Parathyroid adenoma (tissue), 2 donors: ENCODE results near the gene CLDN7.
A peak's percentile ranks its signal among the peaks of the same experiment; 100 is the strongest.

Experiments
- H2AFZ ChIP-seq: fragments of 300-600 bp; sonication (generic); one replicate; pipeline ENCODE4 v1.7.0; 2017; ENCODE audit warnings: antibody characterized with exemption, mild to moderate bottlenecking
- H3K27ac ChIP-seq: fragments of 300-600 bp; sonication (generic); one replicate; pipeline ENCODE4 v1.7.0; 2017
- H3K27me3 ChIP-seq: fragments of 300-600 bp; sonication (generic); one replicate; pipeline ENCODE4 v1.7.0; 2017; ENCODE audit warnings: low read length; ENCODE audit not compliant: control insufficient read depth, insufficient read depth
- H3K36me3 ChIP-seq: fragments of 300-600 bp; sonication (generic); one replicate; pipeline ENCODE4 v1.7.0; 2017; ENCODE audit warnings: low read length; ENCODE audit not compliant: control insufficient read depth, insufficient read depth
- H3K4me1 ChIP-seq: fragments of 300-600 bp; sonication (generic); one replicate; pipeline ENCODE4 v1.7.0; 2017; ENCODE audit warnings: control low read depth
- H3K4me2 ChIP-seq: fragments of 300-600 bp; sonication (generic); one replicate; pipeline ENCODE4 v1.7.0; 2017; ENCODE audit warnings: low read length
- H3K4me3 ChIP-seq: fragments of 300-600 bp; sonication (generic); one replicate; pipeline ENCODE4 v1.7.0; 2017; ENCODE audit warnings: low read depth, low read length
- H3K79me2 ChIP-seq: fragments of 300-600 bp; sonication (generic); one replicate; pipeline ENCODE4 v1.7.0; 2017; ENCODE audit warnings: control low read depth
- H3K9ac ChIP-seq: fragments of 300-600 bp; sonication (generic); one replicate; pipeline ENCODE4 v1.7.0; 2017; ENCODE audit warnings: mild to moderate bottlenecking
- H3K9me3 ChIP-seq: fragments of 300-600 bp; sonication (generic); one replicate; pipeline ENCODE4 v1.7.0; 2017; ENCODE audit warnings: low read length; ENCODE audit not compliant: control insufficient read depth
- CTCF ChIP-seq: fragments of 300-600 bp; sonication (generic); IDR thresholded peaks from one replicate; pipeline ENCODE4 v1.7.0; 2017; ENCODE audit warnings: antibody characterized with exemption, mild to moderate bottlenecking
- donor health status: primary hyperparathyroidism.

Gene CLDN7

GRCh38 chr17:7236808-7237207, 25.5 kb downstream of the CLDN7 start:
- no peak overlapping the region for H3K4me2 ChIP-seq
- no peaks in the 10 kb centered on the region for H3K27me3 ChIP-seq
- H3K4me3 ChIP-seq: no peak overlapping the region
- H3K9ac ChIP-seq: no peak overlapping the region
- peaks cover 24% of the 10 kb centered on the region for H3K79me2 ChIP-seq
- no peak overlapping the region for H2AFZ ChIP-seq
- H3K4me1 ChIP-seq: peaks cover 26% of the 10 kb centered on the region
- H3K27ac ChIP-seq: peak overlapping the region; percentile 77
- no peaks in the 10 kb centered on the region for H3K36me3 ChIP-seq
- no peak for TF ChIP-seq CTCF
- no peaks in the 10 kb centered on the region for H3K9me3 ChIP-seq

- Histone ChIP-seq H3K4me1 (peaks cover 21% of the 10 kb centered on the region), H3K27ac (no peak overlapping the region), H3K9me3 (no peaks in the 10 kb centered on the region), H3K27me3 (no peaks in the 10 kb centered on the region), H2AFZ (no peak overlapping the region), H3K9ac (no peak overlapping the region), H3K4me3 (no peak overlapping the region), H3K36me3 (no peaks in the 10 kb centered on the region), H3K79me2 (peaks cover 26% of the 10 kb centered on the region), H3K4me2 (no peak overlapping the region)
- TF ChIP-seq CTCF: no peak
Measured at GRCh38 chr17:7235693-7236665, 26.3 kb downstream of the CLDN7 start.

- Histone ChIP-seq H3K36me3 (no peaks in the 10 kb centered on the region), H3K79me2 (peaks cover 39% of the 10 kb centered on the region), H3K9ac (peak within 1 kb of the TSS; percentile 38), H3K27ac (peak within 1 kb of the TSS; percentile 82), H3K4me1 (peaks cover 14% of the 10 kb centered on the region), H3K4me3 (peak within 1 kb of the TSS; percentile 83), H3K9me3 (no peaks in the 10 kb centered on the region), H2AFZ (peak within 1 kb of the TSS; percentile 84), H3K27me3 (no peaks in the 10 kb centered on the region), H3K4me2 (peak within 1 kb of the TSS; percentile 72)
- TF ChIP-seq CTCF: no peak
Measured at GRCh38 chr17:7234083-7234951, 28.0 kb downstream of the CLDN7 start, which contains the start of gene DVL2. Gene DVL2 (minus strand): TSS chr17:7234517. CDS start chr17:7234262, 255 bp downstream.

GRCh38 chr17:7233701-7234082, 28.6 kb downstream of the CLDN7 start:
- H3K4me3 ChIP-seq: peak overlapping the region; percentile 83

More at GRCh38 chr17:7233701-7234082, 28.6 kb downstream of the CLDN7 start:
- Histone ChIP-seq H3K4me2 (peak overlapping the region; percentile 72), H3K27me3 (no peaks in the 10 kb centered on the region), H3K36me3 (no peaks in the 10 kb centered on the region), H3K27ac (peak overlapping the region; percentile 82), H3K4me1 (peaks cover 14% of the 10 kb centered on the region), H3K9ac (peak overlapping the region; percentile 38), H3K9me3 (no peaks in the 10 kb centered on the region), H2AFZ (peak overlapping the region; percentile 84), H3K79me2 (peaks cover 43% of the 10 kb centered on the region)
- TF ChIP-seq CTCF: no peak
